NB4 (cell line): ENCODE results near the gene OGFOD2.

Experiments
- DNase-seq: peaks from one replicate; pipeline ENCODE4 v3.0.0; 2010; ENCODE audit warnings: low read depth
- H3K4me3 ChIP-seq: one replicate; pipeline ENCODE4 v1.5.1; 2011; ENCODE audit warnings: mild to moderate bottlenecking, low read depth, low read length, moderate library complexity
- MYC ChIP-seq: IDR thresholded peaks from 2 replicates; pipeline ENCODE4 v1.6.1; 2011; ENCODE audit warnings: low read depth, low read length
- POLR2A ChIP-seq: IDR thresholded peaks from 2 replicates; pipeline ENCODE4 v1.6.1; 2011; ENCODE audit warnings: mild to moderate bottlenecking; ENCODE audit not compliant: insufficient read length; ENCODE audit errors: extremely low read depth
- TF ChIP-seq, protein P1 (sequence below): IDR thresholded peaks from 2 replicates; pipeline ENCODE4 v1.6.1; 2011; ENCODE audit warnings: low read depth, low read length
- TF ChIP-seq, protein P2 (sequence below): IDR thresholded peaks from one replicate; pipeline ENCODE4 v1.5.1; 2012; ENCODE audit warnings: low read depth, low read length

OGFOD2 gene

DNA sequence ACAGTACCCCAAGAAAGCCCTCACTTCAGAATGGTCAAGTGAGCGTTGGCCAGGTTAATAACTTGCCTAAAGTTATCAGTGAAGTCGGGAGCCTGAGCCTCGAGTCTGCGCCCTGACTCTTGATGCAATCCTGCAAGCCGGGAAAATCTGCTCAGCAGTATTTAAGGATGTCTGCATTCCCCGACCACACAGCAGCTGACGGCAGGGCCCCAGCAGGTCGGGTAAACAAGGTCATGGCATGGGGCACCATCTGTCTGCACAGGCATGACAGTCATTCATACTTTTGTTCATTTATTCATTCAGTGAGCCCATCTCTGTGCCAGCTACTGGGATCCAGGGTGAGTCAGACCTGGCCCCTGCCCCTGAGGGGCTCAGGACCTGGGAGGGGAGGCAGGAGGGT lies 19.9 kb upstream of the OGFOD2 start:
- DNase-seq, result no peak
- no peak overlapping the region for H3K4me3 ChIP-seq
- TF ChIP-seq POLR2A (no peak), MYC (no peak)
- TF ChIP-seq, protein P1, sequence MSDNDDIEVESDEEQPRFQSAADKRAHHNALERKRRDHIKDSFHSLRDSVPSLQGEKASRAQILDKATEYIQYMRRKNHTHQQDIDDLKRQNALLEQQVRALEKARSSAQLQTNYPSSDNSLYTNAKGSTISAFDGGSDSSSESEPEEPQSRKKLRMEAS, result no peak
- TF ChIP-seq, protein P2, sequence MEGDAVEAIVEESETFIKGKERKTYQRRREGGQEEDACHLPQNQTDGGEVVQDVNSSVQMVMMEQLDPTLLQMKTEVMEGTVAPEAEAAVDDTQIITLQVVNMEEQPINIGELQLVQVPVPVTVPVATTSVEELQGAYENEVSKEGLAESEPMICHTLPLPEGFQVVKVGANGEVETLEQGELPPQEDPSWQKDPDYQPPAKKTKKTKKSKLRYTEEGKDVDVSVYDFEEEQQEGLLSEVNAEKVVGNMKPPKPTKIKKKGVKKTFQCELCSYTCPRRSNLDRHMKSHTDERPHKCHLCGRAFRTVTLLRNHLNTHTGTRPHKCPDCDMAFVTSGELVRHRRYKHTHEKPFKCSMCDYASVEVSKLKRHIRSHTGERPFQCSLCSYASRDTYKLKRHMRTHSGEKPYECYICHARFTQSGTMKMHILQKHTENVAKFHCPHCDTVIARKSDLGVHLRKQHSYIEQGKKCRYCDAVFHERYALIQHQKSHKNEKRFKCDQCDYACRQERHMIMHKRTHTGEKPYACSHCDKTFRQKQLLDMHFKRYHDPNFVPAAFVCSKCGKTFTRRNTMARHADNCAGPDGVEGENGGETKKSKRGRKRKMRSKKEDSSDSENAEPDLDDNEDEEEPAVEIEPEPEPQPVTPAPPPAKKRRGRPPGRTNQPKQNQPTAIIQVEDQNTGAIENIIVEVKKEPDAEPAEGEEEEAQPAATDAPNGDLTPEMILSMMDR, result no peak

DNA sequence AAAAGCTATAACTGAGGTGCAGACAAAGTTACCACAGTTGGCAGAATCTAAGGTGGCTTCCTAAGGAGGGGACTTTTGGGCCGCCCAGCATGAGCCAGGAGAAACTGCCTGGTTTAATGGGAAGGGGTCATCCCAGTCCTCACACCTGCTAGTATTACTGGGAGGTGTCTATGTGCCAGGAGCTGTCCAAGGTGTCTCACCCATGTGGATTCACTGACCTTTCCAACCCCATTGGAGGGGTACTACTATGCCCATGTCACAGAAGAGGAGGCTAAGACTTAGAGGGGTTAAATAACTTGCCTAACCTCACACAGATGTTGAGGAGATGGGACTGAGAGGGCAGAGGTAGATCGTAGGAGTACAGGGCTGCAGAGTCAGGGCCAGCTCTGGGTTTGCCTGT lies 19.0 kb upstream of the OGFOD2 start:
- no peak for DNase-seq
- H3K4me3 ChIP-seq, result no peak overlapping the region
- TF ChIP-seq POLR2A (no peak), MYC (no peak)
- TF ChIP-seq, protein P2, result no peak
- TF ChIP-seq, protein P1, result no peak

DNA sequence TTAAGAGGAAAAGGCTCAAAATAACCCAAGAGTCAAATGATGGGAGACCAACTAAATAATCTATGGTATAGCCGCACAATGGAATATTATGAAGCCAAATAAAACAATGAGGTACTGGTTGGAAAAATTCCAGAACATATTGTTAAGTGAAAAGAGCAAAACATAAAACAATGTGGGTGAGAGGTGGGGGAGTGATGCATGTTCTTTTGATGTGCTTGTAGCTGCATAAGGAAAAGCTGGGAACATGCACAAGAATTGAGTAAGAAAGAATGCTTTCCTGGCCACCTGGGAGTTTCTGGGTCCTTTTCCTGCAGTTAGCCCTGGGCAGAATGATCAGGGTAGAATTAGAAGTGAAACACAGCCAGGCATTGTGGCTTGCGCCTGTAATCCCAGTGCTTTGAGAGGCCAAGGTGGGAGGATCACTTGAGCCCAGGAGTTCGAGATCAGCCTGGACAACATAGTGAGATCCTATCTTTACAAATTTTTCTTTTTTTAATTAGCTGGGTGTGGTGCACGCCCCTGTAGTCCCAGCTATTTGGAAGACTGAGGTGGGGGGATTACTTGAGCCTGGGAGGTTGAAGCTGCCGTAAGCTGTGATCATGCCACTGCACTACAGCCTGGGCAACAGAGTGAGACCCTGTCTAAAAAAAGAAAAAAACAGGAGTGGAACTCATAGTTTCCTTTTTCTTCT lies 16.7 kb upstream of the OGFOD2 start:
- no peak overlapping the region for H3K4me3 ChIP-seq
- no peak for DNase-seq
- TF ChIP-seq, protein P1, result no peak
- TF ChIP-seq, protein P2, result no peak
- TF ChIP-seq MYC, result no peak
- no peak for TF ChIP-seq POLR2A

DNA sequence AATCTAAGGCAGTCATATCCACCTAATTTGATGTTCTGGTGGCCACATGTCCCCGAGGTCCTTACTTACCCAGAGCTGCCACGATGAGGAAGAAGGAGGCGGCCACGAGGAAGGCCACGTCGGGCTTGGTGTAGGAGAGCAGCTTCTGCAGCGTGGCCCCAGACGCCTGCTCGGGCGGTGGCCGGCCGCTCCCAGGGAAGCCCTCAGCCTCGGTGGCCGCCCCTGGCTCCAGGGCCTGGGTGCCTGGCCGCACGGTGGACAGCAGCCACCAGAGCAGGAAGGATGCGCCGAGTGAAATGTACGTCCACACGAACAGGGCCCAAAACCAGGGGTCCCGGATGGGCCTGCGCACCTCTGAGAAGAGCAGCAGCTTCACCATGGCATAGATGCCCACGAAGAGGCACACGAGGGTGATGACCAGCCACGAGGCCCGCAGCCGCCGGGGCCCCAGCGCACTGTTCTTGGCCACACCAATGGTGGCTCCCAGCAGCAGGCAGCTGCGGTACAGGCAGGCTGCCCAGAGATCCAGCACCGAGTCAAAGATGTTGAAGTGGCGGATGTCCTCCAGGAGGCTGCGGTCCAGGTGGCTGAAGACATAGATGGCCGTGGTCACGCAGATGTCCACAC lies 15.4 kb upstream of the OGFOD2 start:
- no peak for DNase-seq
- TF ChIP-seq POLR2A (no peak), MYC (no peak)
- TF ChIP-seq, protein P2, result no peak
- TF ChIP-seq, protein P1, result no peak
- H3K4me3 ChIP-seq, result no peak overlapping the region

DNA sequence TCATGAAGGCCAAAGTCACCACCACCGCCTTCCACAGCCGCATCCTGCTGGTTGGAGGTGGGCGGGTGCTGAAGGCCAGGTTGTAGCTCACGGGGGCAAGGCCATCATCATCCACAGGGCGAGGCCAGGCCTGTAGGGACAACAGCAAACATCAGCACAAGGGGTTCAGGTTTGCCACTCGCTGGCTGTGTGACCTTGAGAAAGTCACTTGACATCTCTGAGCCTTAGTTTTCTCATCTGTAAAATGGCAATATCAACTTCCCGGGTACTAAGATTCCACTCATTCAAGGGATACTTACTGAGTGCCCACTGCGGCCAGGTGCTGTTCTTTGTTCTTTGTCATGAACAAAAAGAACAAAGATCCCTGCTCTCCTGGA lies 14.9 kb upstream of the OGFOD2 start:
- H3K4me3 ChIP-seq, result no peak overlapping the region
- DNase-seq, result no peak
- TF ChIP-seq, protein P1, result no peak
- TF ChIP-seq, protein P2, result no peak
- TF ChIP-seq MYC (no peak), POLR2A (no peak)
